HEK293 (cell line): ENCODE measurements around the gene KIF4A.

Experiments used
- CTCF ChIP-seq: fragments of 450-650 bp; formaldehyde crosslinking; IDR thresholded peaks from 2 replicates; pipeline ENCODE4 v1.5.1; 2016; ENCODE audit warnings: missing biosample characterization, missing genetic modification characterization
- EGR2 ChIP-seq: fragments of 450-650 bp; formaldehyde crosslinking; IDR thresholded peaks from 2 replicates; pipeline ENCODE4 v1.5.1; 2016; ENCODE audit warnings: low read depth, missing biosample characterization, missing genetic modification characterization
- FEZF1 ChIP-seq: fragments of 450-650 bp; formaldehyde crosslinking; IDR thresholded peaks from 2 replicates; pipeline ENCODE4 v1.5.1; 2016; ENCODE audit warnings: missing biosample characterization, missing genetic modification characterization
- GLIS1 ChIP-seq: fragments of 450-650 bp; formaldehyde crosslinking; IDR thresholded peaks from 2 replicates; pipeline ENCODE4 v1.5.1; 2016; ENCODE audit warnings: missing biosample characterization, missing genetic modification characterization
- MZF1 ChIP-seq: fragments of 450-650 bp; formaldehyde crosslinking; IDR thresholded peaks from 2 replicates; pipeline ENCODE4 v1.5.1; 2017; ENCODE audit warnings: missing biosample characterization, missing genetic modification characterization, borderline replicate concordance
- OSR2 ChIP-seq: fragments of 450-650 bp; formaldehyde crosslinking; IDR thresholded peaks from 2 replicates; pipeline ENCODE4 v1.5.1; 2016; ENCODE audit warnings: missing biosample characterization, missing genetic modification characterization
- PRDM1 ChIP-seq: fragments of 450-650 bp; formaldehyde crosslinking; IDR thresholded peaks from 2 replicates; pipeline ENCODE4; 2016; ENCODE audit warnings: missing biosample characterization, missing genetic modification characterization
- REPIN1 ChIP-seq: fragments of 450-650 bp; formaldehyde crosslinking; IDR thresholded peaks from 2 replicates; pipeline ENCODE4 v1.5.1; 2017; ENCODE audit warnings: missing biosample characterization, missing genetic modification characterization, low read depth
- SALL2 ChIP-seq: fragments of 450-650 bp; formaldehyde crosslinking; IDR thresholded peaks from 2 replicates; pipeline ENCODE4 v1.5.0; 2017; ENCODE audit warnings: missing biosample characterization, mild to moderate bottlenecking, missing genetic modification characterization, borderline replicate concordance
- SCRT1 ChIP-seq: fragments of 450-650 bp; formaldehyde crosslinking; IDR thresholded peaks from 2 replicates; pipeline ENCODE4 v1.5.1; 2016; ENCODE audit warnings: missing biosample characterization, missing genetic modification characterization, borderline replicate concordance
- SCRT2 ChIP-seq: fragments of 450-650 bp; formaldehyde crosslinking; IDR thresholded peaks from 2 replicates; pipeline ENCODE4 v1.5.1; 2016; ENCODE audit warnings: missing biosample characterization, missing genetic modification characterization
- ZBTB17 ChIP-seq: fragments of 450-650 bp; formaldehyde crosslinking; IDR thresholded peaks from 2 replicates; pipeline ENCODE4 v1.5.1; 2016; ENCODE audit warnings: missing biosample characterization, missing genetic modification characterization
- ZBTB20 ChIP-seq: fragments of 450-650 bp; formaldehyde crosslinking; IDR thresholded peaks from 2 replicates; pipeline ENCODE4 v1.5.1; 2016; ENCODE audit warnings: missing biosample characterization, missing genetic modification characterization
- ZEB2 ChIP-seq: fragments of 450-650 bp; formaldehyde crosslinking; IDR thresholded peaks from 2 replicates; pipeline ENCODE4 v1.5.1; 2016; ENCODE audit warnings: missing biosample characterization, missing genetic modification characterization
- ZFHX2 ChIP-seq: fragments of 450-650 bp; formaldehyde crosslinking; conservative IDR thresholded peaks from 2 replicates; pipeline ENCODE4 v1.5.1; 2016; ENCODE audit warnings: missing biosample characterization, missing genetic modification characterization
- ZFP69B ChIP-seq: fragments of 450-650 bp; formaldehyde crosslinking; IDR thresholded peaks from 2 replicates; pipeline ENCODE4 v1.5.1; 2016; ENCODE audit warnings: missing biosample characterization, missing genetic modification characterization
- ZIC2 ChIP-seq: fragments of 450-650 bp; formaldehyde crosslinking; IDR thresholded peaks from 2 replicates; pipeline ENCODE4 v1.5.1; 2016; ENCODE audit warnings: missing biosample characterization, missing genetic modification characterization
- ZNF114 ChIP-seq: fragments of 450-650 bp; formaldehyde crosslinking; IDR thresholded peaks from 2 replicates; pipeline ENCODE4 v1.5.0; 2017; ENCODE audit warnings: missing biosample characterization, missing genetic modification characterization
- ZNF146 ChIP-seq: fragments of 450-650 bp; formaldehyde crosslinking; IDR thresholded peaks from 2 replicates; pipeline ENCODE4 v1.5.1; 2016; ENCODE audit warnings: missing biosample characterization, missing genetic modification characterization
- ZNF157 ChIP-seq: fragments of 450-650 bp; formaldehyde crosslinking; IDR thresholded peaks from 2 replicates; pipeline ENCODE4 v1.5.1; 2016; ENCODE audit warnings: missing biosample characterization, missing genetic modification characterization
- ZNF175 ChIP-seq: fragments of 450-650 bp; formaldehyde crosslinking; IDR thresholded peaks from 2 replicates; pipeline ENCODE4 v1.5.1; 2016; ENCODE audit warnings: missing biosample characterization, missing genetic modification characterization
- ZNF211 ChIP-seq: fragments of 450-650 bp; formaldehyde crosslinking; IDR thresholded peaks from 2 replicates; pipeline ENCODE4 v1.5.1; 2016; ENCODE audit warnings: low read depth, missing biosample characterization, missing genetic modification characterization
- ZNF223 ChIP-seq: fragments of 450-650 bp; formaldehyde crosslinking; IDR thresholded peaks from 2 replicates; pipeline ENCODE4 v1.5.1; 2016; ENCODE audit warnings: missing biosample characterization, missing genetic modification characterization
- ZNF37A ChIP-seq: fragments of 450-650 bp; IDR thresholded peaks from 2 replicates; pipeline ENCODE4 v1.5.1; 2018; ENCODE audit warnings: missing biosample characterization, missing genetic modification characterization
- ZNF404 ChIP-seq: fragments of 450-650 bp; formaldehyde crosslinking; IDR thresholded peaks from 2 replicates; pipeline ENCODE4 v1.5.1; 2017; ENCODE audit warnings: missing biosample characterization, missing genetic modification characterization
- ZNF518A ChIP-seq: fragments of 450-650 bp; formaldehyde crosslinking; conservative IDR thresholded peaks from 2 replicates; pipeline ENCODE4 v1.5.1; 2016; ENCODE audit warnings: low read depth, missing biosample characterization, missing genetic modification characterization
- ZNF521 ChIP-seq: fragments of 450-650 bp; formaldehyde crosslinking; IDR thresholded peaks from 2 replicates; pipeline ENCODE4 v1.5.1; 2017; ENCODE audit warnings: missing biosample characterization, mild to moderate bottlenecking, missing genetic modification characterization
- ZNF596 ChIP-seq: fragments of 450-650 bp; IDR thresholded peaks from 2 replicates; pipeline ENCODE4 v1.5.0; 2018; ENCODE audit warnings: missing biosample characterization, mild to moderate bottlenecking, missing genetic modification characterization, moderate library complexity
- ZNF600 ChIP-seq: fragments of 450-650 bp; formaldehyde crosslinking; IDR thresholded peaks from 2 replicates; pipeline ENCODE4 v1.5.1; 2016; ENCODE audit warnings: missing biosample characterization, missing genetic modification characterization
- ZNF704 ChIP-seq: fragments of 450-650 bp; formaldehyde crosslinking; IDR thresholded peaks from 2 replicates; pipeline ENCODE4 v1.5.1; 2016; ENCODE audit warnings: missing biosample characterization, missing genetic modification characterization
- ZNF776 ChIP-seq: fragments of 450-650 bp; formaldehyde crosslinking; IDR thresholded peaks from 2 replicates; pipeline ENCODE4 v1.5.0; 2017; ENCODE audit warnings: missing biosample characterization, missing genetic modification characterization, borderline replicate concordance
- TF ChIP-seq, protein P1 (sequence below): fragments of 450-650 bp; formaldehyde crosslinking; IDR thresholded peaks from 2 replicates; pipeline ENCODE4 v1.5.1; 2017; ENCODE audit warnings: missing biosample characterization, mild to moderate bottlenecking, missing genetic modification characterization, moderate library complexity
- TF ChIP-seq, protein P2 (sequence below): fragments of 450-650 bp; formaldehyde crosslinking; IDR thresholded peaks from 2 replicates; pipeline ENCODE4 v1.5.1; 2017; ENCODE audit warnings: missing biosample characterization, missing genetic modification characterization

Gene KIF4A

DNA sequence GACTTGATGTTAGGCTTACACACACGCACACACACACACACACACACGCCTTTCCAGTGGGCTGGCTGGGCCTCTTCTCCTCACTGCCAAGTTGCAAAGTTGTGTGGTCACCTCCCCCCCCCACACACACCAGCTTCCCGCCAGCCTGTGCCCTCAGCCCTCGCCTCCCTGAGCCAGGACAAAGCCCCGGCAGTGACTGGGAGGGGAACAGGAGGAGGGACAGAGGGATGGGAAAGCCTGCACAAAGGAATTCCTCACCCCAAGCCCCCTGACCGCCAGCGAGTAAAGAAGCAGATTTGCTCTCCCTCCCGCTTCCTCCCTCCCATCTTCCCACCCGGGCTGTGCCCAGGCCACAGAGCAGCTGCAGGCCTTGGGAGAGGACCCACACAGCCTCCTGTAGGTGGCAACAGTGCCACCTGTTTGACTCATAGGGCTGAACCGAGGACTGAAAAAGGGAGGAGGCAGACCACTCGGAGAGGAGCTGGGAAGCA is 133.0 kb downstream of the KIF4A start, which contains the start of gene GDPD2 (continued):
- TF ChIP-seq ZBTB17 (0 out of 2 replicates have a peak, but pooled peaks have one; percentile 45), ZNF600 (no peak), FEZF1 (tag by site-specific recombination) (no peak), ZNF211 (tag by site-specific recombination) (no peak), ZNF114 (tag by site-specific recombination) (no peak), MZF1 (no peak), SALL2 (tag by site-specific recombination) (no peak), ZNF146 (tag by site-specific recombination) (no peak), ZNF404 (tag by site-specific recombination) (no peak), ZIC2 (tag by site-specific recombination) (no peak), ZNF157 (tag by site-specific recombination) (no peak), ZBTB20 (tag by site-specific recombination) (no peak), SCRT1 (tag by site-specific recombination) (peak; percentile 72), ZNF704 (tag by site-specific recombination) (no peak), OSR2 (no peak), GLIS1 (tag by site-specific recombination) (peak; percentile 83), ZNF223 (tag by site-specific recombination) (no peak), REPIN1 (no peak), ZNF518A (tag by site-specific recombination) (no peak), PRDM1 (tag by site-specific recombination) (no peak), ZNF37A (tag by site-specific recombination) (no peak), ZNF521 (no peak), ZEB2 (tag by site-specific recombination) (no peak), SCRT2 (tag by site-specific recombination) (peak; percentile 94), CTCF (tag by site-specific recombination) (peak; percentile 75), ZNF776 (tag by site-specific recombination) (no peak), ZNF596 (tag by site-specific recombination) (no peak), ZNF175 (tag by site-specific recombination) (no peak), ZFP69B (no peak), ZFHX2 (tag by site-specific recombination) (peak; percentile 56), EGR2 (tag by site-specific recombination) (peak; percentile 56; the same call in 1 of the 2 replicates)
- TF ChIP-seq, protein P1, sequence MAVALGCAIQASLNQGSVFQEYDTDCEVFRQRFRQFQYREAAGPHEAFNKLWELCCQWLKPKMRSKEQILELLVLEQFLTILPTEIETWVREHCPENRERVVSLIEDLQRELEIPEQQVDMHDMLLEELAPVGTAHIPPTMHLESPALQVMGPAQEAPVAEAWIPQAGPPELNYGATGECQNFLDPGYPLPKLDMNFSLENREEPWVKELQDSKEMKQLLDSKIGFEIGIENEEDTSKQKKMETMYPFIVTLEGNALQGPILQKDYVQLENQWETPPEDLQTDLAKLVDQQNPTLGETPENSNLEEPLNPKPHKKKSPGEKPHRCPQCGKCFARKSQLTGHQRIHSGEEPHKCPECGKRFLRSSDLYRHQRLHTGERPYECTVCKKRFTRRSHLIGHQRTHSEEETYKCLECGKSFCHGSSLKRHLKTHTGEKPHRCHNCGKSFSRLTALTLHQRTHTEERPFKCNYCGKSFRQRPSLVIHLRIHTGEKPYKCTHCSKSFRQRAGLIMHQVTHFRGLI (tag by site-specific recombination), result no peak
- TF ChIP-seq, protein P2, sequence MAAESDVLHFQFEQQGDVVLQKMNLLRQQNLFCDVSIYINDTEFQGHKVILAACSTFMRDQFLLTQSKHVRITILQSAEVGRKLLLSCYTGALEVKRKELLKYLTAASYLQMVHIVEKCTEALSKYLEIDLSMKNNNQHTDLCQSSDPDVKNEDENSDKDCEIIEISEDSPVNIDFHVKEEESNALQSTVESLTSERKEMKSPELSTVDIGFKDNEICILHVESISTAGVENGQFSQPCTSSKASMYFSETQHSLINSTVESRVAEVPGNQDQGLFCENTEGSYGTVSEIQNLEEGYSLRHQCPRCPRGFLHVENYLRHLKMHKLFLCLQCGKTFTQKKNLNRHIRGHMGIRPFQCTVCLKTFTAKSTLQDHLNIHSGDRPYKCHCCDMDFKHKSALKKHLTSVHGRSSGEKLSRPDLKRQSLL (tag by site-specific recombination), result no peak
